Activated T-cell treated with anti-CD3 and anti-CD28 coated beads, Interleukin-2, amount 50 U/mL, for 4 hours (primary cell): Measurements from ENCODE around the gene CD300LD. TPM values are rescaled to one million over a fixed set of nuclear protein-coding genes. Genes with fewer than 3 reads are reported as not detected.
A peak's percentile ranks its signal among the peaks of the same experiment; 100 is the strongest.
"Not testable (repeated sequence)": the region's sequence is repeated elsewhere in the genome, so short reads cannot be mapped to it uniquely, and the experiment has no call there.

Experiments
- ATAC-seq, 2 donors: fragments of 200-7000 bp; cut with Tn5 transposase; one replicate each; pipeline ENCODE4 v1.10.0; 2021
- DNase-seq: peaks from one replicate; pipeline ENCODE4 v3.0.0-alpha.2; 2020
- H3K27me3 Mint-ChIP-seq: one replicate; pipeline ENCODE4 v1.8.0; 2021; ENCODE audit warnings: low read depth, mixed read lengths
- H3K36me3 Mint-ChIP-seq: one replicate; pipeline ENCODE4 v1.8.0; 2022; ENCODE audit warnings: mixed read lengths; ENCODE audit not compliant: insufficient read depth
- H3K4me1 Mint-ChIP-seq: one replicate; pipeline ENCODE4 v1.8.0; 2021; ENCODE audit warnings: low read depth, mixed read lengths
- H3K4me3 Mint-ChIP-seq: one replicate; pipeline ENCODE4 v1.8.0; 2021; ENCODE audit warnings: mild to moderate bottlenecking, moderate library complexity, mixed read lengths
- H3K9me3 Mint-ChIP-seq: one replicate; pipeline ENCODE4 v1.8.0; 2021; ENCODE audit warnings: mixed read lengths
- total RNA-seq, 3 donors: library from RNA; stranded (reverse); gene quantifications; one replicate each; pipeline ENCODE4 v1.2.1, GENCODE V29; 2021

Gene CD300LD
- total RNA-seq, 3 donors from 2014 or later, result not detected

GRCh38 chr17:74599023-74599399 is 6.9 kb upstream of the CD300LD start:
- Mint-ChIP-seq H3K27me3 (peaks cover 22% of the 10 kb centered on the region), H3K4me3 (no peak overlapping the region), H3K4me1 (peaks cover 28% of the 10 kb centered on the region), H3K36me3 (no peaks in the 10 kb centered on the region), H3K9me3 (no peaks in the 10 kb centered on the region)
- ATAC-seq (no peak), DNase-seq (no peak)

- peaks cover 24% of the 10 kb centered on the region for H3K4me1 Mint-ChIP-seq
- ATAC-seq (no peak), DNase-seq (no peak)
- H3K36me3 Mint-ChIP-seq, result no peaks in the 10 kb centered on the region
- peaks cover 22% of the 10 kb centered on the region for H3K27me3 Mint-ChIP-seq
- no peaks in the 10 kb centered on the region for H3K9me3 Mint-ChIP-seq
- no peak overlapping the region for H3K4me3 Mint-ChIP-seq
Measured at GRCh38 chr17:74598346-74599022, 6.4 kb upstream of the CD300LD start.

- Mint-ChIP-seq H3K4me3 (no peak overlapping the region), H3K36me3 (no peaks in the 10 kb centered on the region), H3K9me3 (no peaks in the 10 kb centered on the region), H3K4me1 (peaks cover 27% of the 10 kb centered on the region), H3K27me3 (peaks cover 25% of the 10 kb centered on the region)
- ATAC-seq (no peak), DNase-seq (no peak)
Measured at GRCh38 chr17:74597069-74597790, 5.1 kb upstream of the CD300LD start.

GRCh38 chr17:74595037-74595750 is 3.1 kb upstream of the CD300LD start:
- Mint-ChIP-seq H3K9me3 (no peaks in the 10 kb centered on the region), H3K27me3 (peaks cover 13% of the 10 kb centered on the region), H3K4me3 (no peak overlapping the region), H3K4me1 (peaks cover 25% of the 10 kb centered on the region), H3K36me3 (no peaks in the 10 kb centered on the region)
- DNase-seq (no peak), ATAC-seq (no peak)

GRCh38 chr17:74591503-74591902 is 580 bp downstream of the CD300LD start:
- DNase-seq (no peak), ATAC-seq (no peak)
- Mint-ChIP-seq H3K9me3 (no peaks in the 10 kb centered on the region), H3K4me3 (no peak overlapping the region), H3K27me3 (peaks cover 18% of the 10 kb centered on the region), H3K36me3 (no peaks in the 10 kb centered on the region), H3K4me1 (peaks cover 14% of the 10 kb centered on the region)

GRCh38 chr17:74585711-74586110 is 6.4 kb downstream of the CD300LD start:
- DNase-seq (no peak), ATAC-seq (no peak)
- H3K4me3 Mint-ChIP-seq, result no peak overlapping the region
- peaks cover 12% of the 10 kb centered on the region for H3K27me3 Mint-ChIP-seq
- no peaks in the 10 kb centered on the region for H3K36me3 Mint-ChIP-seq
- H3K4me1 Mint-ChIP-seq, result no peaks in the 10 kb centered on the region
- H3K9me3 Mint-ChIP-seq, result no peaks in the 10 kb centered on the region

GRCh38 chr17:74584292-74585060 is 7.6 kb downstream of the CD300LD start:
- ATAC-seq (no peak), DNase-seq (no peak)
- H3K36me3 Mint-ChIP-seq, result no peaks in the 10 kb centered on the region

GRCh38 chr17:74582633-74583032 is 9.4 kb downstream of the CD300LD start:
- Mint-ChIP-seq H3K4me1 (peaks cover 10% of the 10 kb centered on the region), H3K36me3 (no peaks in the 10 kb centered on the region), H3K9me3 (no peaks in the 10 kb centered on the region), H3K27me3 (no peaks in the 10 kb centered on the region), H3K4me3 (no peak overlapping the region)
- no peak for ATAC-seq
- DNase-seq, result no peak

More at GRCh38 chr17:74584292-74585060, 7.6 kb downstream of the CD300LD start:
- no peaks in the 10 kb centered on the region for H3K9me3 Mint-ChIP-seq
- H3K4me1 Mint-ChIP-seq, result peaks cover 8% of the 10 kb centered on the region
- H3K27me3 Mint-ChIP-seq, result peaks cover 10% of the 10 kb centered on the region
- H3K4me3 Mint-ChIP-seq, result no peak overlapping the region

GRCh38 chr17:74579900-74580299 is 12.2 kb downstream of the CD300LD start:
- DNase-seq (no peak), ATAC-seq (peak in 1 of 2 donors; percentile 41)

GRCh38 chr17:74578979-74579378 is 13.1 kb downstream of the CD300LD start:
- Mint-ChIP-seq H3K4me3 (no peak overlapping the region), H3K4me1 (peaks cover 10% of the 10 kb centered on the region), H3K9me3 (no peaks in the 10 kb centered on the region), H3K36me3 (no peaks in the 10 kb centered on the region), H3K27me3 (peaks cover 4% of the 10 kb centered on the region)
- DNase-seq (no peak), ATAC-seq (no peak)

More at GRCh38 chr17:74579900-74580299, 12.2 kb downstream of the CD300LD start:
- H3K4me1 Mint-ChIP-seq, result peaks cover 10% of the 10 kb centered on the region
- H3K27me3 Mint-ChIP-seq, result no peaks in the 10 kb centered on the region
- no peaks in the 10 kb centered on the region for H3K9me3 Mint-ChIP-seq
- H3K36me3 Mint-ChIP-seq, result no peaks in the 10 kb centered on the region
- H3K4me3 Mint-ChIP-seq, result no peak overlapping the region

GRCh38 chr17:74574489-74575142 is 17.5 kb downstream of the CD300LD start:
- Mint-ChIP-seq H3K36me3 (no peaks in the 10 kb centered on the region), H3K9me3 (no peaks in the 10 kb centered on the region), H3K4me3 (no peak overlapping the region), H3K27me3 (peaks cover 14% of the 10 kb centered on the region), H3K4me1 (peaks cover 4% of the 10 kb centered on the region)
- no peak for DNase-seq
- no peak for ATAC-seq

- not testable (repeated sequence) for H3K4me1 Mint-ChIP-seq, H3K36me3 Mint-ChIP-seq, DNase-seq, ATAC-seq, H3K4me3 Mint-ChIP-seq, H3K9me3 Mint-ChIP-seq
- peaks cover 23% of the 10 kb centered on the region for H3K27me3 Mint-ChIP-seq
Measured at GRCh38 chr17:74573635-74574034, 18.4 kb downstream of the CD300LD start.

- no peaks in the 10 kb centered on the region for H3K9me3 Mint-ChIP-seq
- H3K4me1 Mint-ChIP-seq, result no peaks in the 10 kb centered on the region
- ATAC-seq (no peak), DNase-seq (no peak)
- no peak overlapping the region for H3K4me3 Mint-ChIP-seq
- peaks cover 27% of the 10 kb centered on the region for H3K27me3 Mint-ChIP-seq
- no peaks in the 10 kb centered on the region for H3K36me3 Mint-ChIP-seq
Measured at GRCh38 chr17:74573169-74573568, 18.9 kb downstream of the CD300LD start.
